Measurements from ENCODE around the gene MRPL2.

MRPL2 gene

DNA sequence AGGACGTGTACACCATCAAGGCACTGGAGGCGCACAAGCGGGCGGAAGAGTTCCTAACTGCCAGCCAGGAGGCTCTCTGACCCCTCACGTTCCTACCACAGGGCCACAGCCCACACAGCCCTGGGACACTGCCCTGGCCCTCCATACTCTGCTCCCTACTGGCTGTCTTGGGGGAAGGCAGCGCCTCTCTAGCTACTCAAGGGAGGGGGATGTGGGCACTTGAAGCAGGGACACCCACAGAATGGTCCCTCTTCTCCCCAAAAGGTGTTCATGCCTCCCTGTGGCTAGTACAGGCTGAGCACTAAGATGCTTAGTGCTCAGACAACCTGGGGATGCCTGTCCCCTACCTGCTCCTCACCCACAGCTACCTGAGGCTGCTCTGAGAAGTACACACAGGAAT is 48.0 kb downstream of the MRPL2 start:
- Histone ChIP-seq H3K36me3 (ENCODE audit: control insufficient read depth in 2 of 2, insufficient read depth in 1 of 2, low read length in 2 of 2) (peaks cover 31 to 72% of the 10 kb centered on the region in 2 experiments), H3K4me3 (ENCODE audit: low read depth, low read length) (no peak overlapping the region), H3K27ac (ENCODE audit: extremely low read depth, low read depth, low read length) (no peak overlapping the region), H3K9me3 (ENCODE audit: control insufficient read depth, insufficient read depth, low read depth, low read length) (no peaks in the 10 kb centered on the region), H3K4me1 (ENCODE audit: control insufficient read depth, insufficient read depth, low read length) (peaks cover 12% of the 10 kb centered on the region)
- ChIA-PET POLR2A (interaction anchor here (1.0 to 1.6 kb wide), 5 partner anchors 10 to 132 kb away, joined by 3 to 10 read pairs (median 4); partner anchors contain the start of genes CNPY3, PPP2R5D and RRP36), CTCF (interaction anchor here (0.6 to 4.5 kb wide), 7 partner anchors 9 to 134 kb away, joined by 3 to 30 read pairs (median 4); partner anchors contain the start of genes PPP2R5D and RRP36)
- TF ChIP-seq MZF1 (tag by site-specific recombination; IDR thresholded peaks at IDR 0.05; ENCODE audit: borderline replicate concordance), result peak; percentile 77; the same call in 1 of the 2 replicates
- no peak for TF ChIP-seq PRDM1 (tag by site-specific recombination; IDR thresholded peaks at IDR 0.05)
- no peak for TF ChIP-seq ZNF24 (tag by site-specific recombination; IDR thresholded peaks at IDR 0.05)

DNA sequence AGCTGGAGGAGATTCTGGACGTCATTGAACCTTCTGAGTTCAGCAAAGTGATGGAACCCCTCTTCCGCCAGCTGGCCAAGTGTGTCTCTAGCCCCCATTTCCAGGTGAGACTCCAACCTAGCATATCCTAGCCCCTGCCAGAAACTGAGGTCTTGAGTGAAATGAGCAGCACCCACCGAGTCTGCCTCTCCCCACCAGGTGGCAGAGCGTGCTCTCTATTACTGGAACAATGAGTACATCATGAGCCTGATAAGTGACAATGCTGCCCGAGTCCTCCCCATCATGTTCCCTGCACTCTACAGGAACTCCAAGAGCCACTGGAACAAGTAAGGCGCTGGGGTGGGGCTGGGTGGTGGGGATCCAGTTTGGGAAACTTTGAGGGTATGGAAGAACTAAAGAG is 50.1 kb downstream of the MRPL2 start:
- ChIA-PET CTCF (interaction anchor here (1.0 to 4.5 kb wide), 5 partner anchors 11 to 134 kb away, joined by 3 to 30 read pairs (median 10); partner anchors contain the start of gene RRP36), POLR2A (interaction anchor here (0.6 to 1.5 kb wide), 5 partner anchors 21 to 50 kb away, joined by 3 to 7 read pairs (median 4); partner anchors contain the start of genes CUL7, KLC4, MRPL2 and PPP2R5D)
- H3K36me3 ChIP-seq (ENCODE audit: control insufficient read depth in 2 of 2, insufficient read depth in 1 of 2, low read length in 2 of 2), result peaks cover 35 to 73% of the 10 kb centered on the region in 2 experiments
- TF ChIP-seq ZNF654 (tag by site-specific recombination; IDR thresholded peaks at IDR 0.05; ENCODE audit: low read depth), result peak; percentile 49
- TF ChIP-seq ZNF140 (tag by site-specific recombination; IDR thresholded peaks at IDR 0.05), result no peak
- TF ChIP-seq ZNF10 (tag by site-specific recombination; IDR thresholded peaks at IDR 0.05), result peak; percentile 39; the same call in 1 of the 2 replicates
- TF ChIP-seq ZBTB17 (tag by site-specific recombination; IDR thresholded peaks at IDR 0.05), result peak; percentile 56; the same call in 1 of the 2 replicates
- TF ChIP-seq, protein P1, sequence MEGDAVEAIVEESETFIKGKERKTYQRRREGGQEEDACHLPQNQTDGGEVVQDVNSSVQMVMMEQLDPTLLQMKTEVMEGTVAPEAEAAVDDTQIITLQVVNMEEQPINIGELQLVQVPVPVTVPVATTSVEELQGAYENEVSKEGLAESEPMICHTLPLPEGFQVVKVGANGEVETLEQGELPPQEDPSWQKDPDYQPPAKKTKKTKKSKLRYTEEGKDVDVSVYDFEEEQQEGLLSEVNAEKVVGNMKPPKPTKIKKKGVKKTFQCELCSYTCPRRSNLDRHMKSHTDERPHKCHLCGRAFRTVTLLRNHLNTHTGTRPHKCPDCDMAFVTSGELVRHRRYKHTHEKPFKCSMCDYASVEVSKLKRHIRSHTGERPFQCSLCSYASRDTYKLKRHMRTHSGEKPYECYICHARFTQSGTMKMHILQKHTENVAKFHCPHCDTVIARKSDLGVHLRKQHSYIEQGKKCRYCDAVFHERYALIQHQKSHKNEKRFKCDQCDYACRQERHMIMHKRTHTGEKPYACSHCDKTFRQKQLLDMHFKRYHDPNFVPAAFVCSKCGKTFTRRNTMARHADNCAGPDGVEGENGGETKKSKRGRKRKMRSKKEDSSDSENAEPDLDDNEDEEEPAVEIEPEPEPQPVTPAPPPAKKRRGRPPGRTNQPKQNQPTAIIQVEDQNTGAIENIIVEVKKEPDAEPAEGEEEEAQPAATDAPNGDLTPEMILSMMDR (tag by site-specific recombination; IDR thresholded peaks at IDR 0.05), result peak; percentile 73
- TF ChIP-seq YY1 (tag by site-specific recombination; IDR thresholded peaks at IDR 0.05), result no peak
- H3K9me3 ChIP-seq (ENCODE audit: control insufficient read depth, insufficient read depth, low read depth, low read length), result no peaks in the 10 kb centered on the region
- H3K27ac ChIP-seq (ENCODE audit: extremely low read depth, low read depth, low read length), result no peak overlapping the region
- H3K4me1 ChIP-seq (ENCODE audit: control insufficient read depth, insufficient read depth, low read length), result peaks cover 6% of the 10 kb centered on the region
- no peak overlapping the region for H3K4me3 ChIP-seq (ENCODE audit: low read depth, low read length)

DNA sequence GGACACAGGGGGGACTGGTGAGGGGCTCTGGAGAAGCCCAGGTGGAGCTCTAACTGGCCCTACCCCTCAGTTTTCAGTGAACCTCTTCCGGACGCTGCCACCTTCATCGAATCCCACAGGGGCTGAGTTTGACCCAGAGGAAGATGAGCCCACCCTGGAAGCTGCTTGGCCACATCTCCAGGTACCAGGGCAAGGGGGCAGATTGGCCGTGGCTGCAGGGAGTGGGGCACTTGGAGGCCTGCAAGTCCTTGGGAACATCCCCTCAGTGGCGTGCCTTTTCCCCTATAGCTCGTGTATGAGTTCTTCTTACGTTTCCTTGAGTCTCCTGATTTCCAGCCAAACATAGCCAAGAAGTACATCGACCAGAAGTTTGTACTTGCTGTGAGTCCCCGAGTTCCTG is 52.1 kb downstream of the MRPL2 start:
- Histone ChIP-seq H3K4me3 (ENCODE audit: low read depth, low read length) (no peak overlapping the region), H3K4me1 (ENCODE audit: control insufficient read depth, insufficient read depth, low read length) (0 out of 2 replicates have a peak, but pooled peaks cover under 1% of the 10 kb centered on the region), H3K9me3 (ENCODE audit: control insufficient read depth, insufficient read depth, low read depth, low read length) (no peaks in the 10 kb centered on the region), H3K27ac (ENCODE audit: extremely low read depth, low read depth, low read length) (no peak overlapping the region), H3K36me3 (ENCODE audit: control insufficient read depth in 2 of 2, insufficient read depth in 1 of 2, low read length in 2 of 2) (peaks cover 46 to 67% of the 10 kb centered on the region in 2 experiments)
- CTCF ChIA-PET, result interaction anchor here (0.6 to 4.5 kb wide), 6 partner anchors 19 to 499 kb away, joined by 3 to 30 read pairs (median 4); partner anchors contain the start of gene DNPH1
- POLR2A ChIA-PET, result interaction anchor here (1.5 to 1.9 kb wide), 3 partner anchors 11 to 28 kb away, joined by 3 to 10 read pairs (median 6); partner anchors contain the start of genes PEX6 and PPP2R5D
- TF ChIP-seq IKZF3 (tag by site-specific recombination; IDR thresholded peaks at IDR 0.05), result no peak
- no peak for TF ChIP-seq ZNF514 (tag by site-specific recombination; IDR thresholded peaks at IDR 0.05)
- TF ChIP-seq, protein P2, sequence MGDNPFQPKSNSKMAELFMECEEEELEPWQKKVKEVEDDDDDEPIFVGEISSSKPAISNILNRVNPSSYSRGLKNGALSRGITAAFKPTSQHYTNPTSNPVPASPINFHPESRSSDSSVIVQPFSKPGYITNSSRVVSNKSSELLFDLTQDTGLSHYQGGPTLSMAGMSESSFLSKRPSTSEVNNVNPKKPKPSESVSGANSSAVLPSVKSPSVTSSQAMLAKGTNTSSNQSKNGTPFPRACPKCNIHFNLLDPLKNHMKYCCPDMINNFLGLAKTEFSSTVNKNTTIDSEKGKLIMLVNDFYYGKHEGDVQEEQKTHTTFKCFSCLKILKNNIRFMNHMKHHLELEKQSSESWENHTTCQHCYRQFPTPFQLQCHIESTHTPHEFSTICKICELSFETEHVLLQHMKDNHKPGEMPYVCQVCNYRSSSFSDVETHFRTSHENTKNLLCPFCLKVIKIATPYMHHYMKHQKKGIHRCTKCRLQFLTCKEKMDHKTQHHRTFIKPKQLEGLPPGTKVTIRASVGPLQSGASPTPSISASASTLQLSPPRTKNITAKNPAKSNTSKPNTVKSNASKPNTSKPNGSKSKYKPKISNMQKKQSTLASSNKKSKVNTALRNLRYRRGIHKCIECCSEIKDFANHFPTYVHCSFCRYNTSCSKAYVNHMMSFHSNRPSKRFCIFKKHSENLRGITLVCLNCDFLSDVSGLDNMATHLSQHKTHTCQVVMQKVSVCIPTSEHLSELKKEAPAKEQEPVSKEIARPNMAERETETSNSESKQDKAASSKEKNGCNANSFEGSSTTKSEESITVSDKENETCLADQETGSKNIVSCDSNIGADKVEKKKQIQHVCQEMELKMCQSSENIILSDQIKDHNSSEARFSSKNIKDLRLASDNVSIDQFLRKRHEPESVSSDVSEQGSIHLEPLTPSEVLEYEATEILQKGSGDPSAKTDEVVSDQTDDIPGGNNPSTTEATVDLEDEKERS (tag by site-specific recombination; IDR thresholded peaks at IDR 0.05), result no peak
- TF ChIP-seq ZNF621 (tag by site-specific recombination; IDR thresholded peaks at IDR 0.05), result no peak
- TF ChIP-seq ZNF248 (tag by site-specific recombination; IDR thresholded peaks at IDR 0.05), result no peak

All from HEK293 (cell line).